K562 (cell line): ENCODE measurements around the gene MFAP5.

Experiments used
- CBFA2T2 ChIP-seq: fragments of 450-650 bp; conservative IDR thresholded peaks from 2 replicates; pipeline ENCODE4 v1.6.1; 2017; ENCODE audit warnings: mild to moderate bottlenecking
- CBX3 ChIP-seq, 2 experiments: IDR thresholded peaks; 1 replicate in 1 of 2; 2 replicates in 1 of 2; pipeline ENCODE4 v1.6.1; 2012; ENCODE audit warnings: inconsistent platforms in 2 of 2, low read length in 2 of 2, borderline replicate concordance in 1 of 2, control low read depth in 1 of 2
- CHD4 ChIP-seq: fragments of 200-600 bp; sonication (generic); IDR thresholded peaks from 3 replicates; pipeline ENCODE4 v1.6.1; 2012; ENCODE audit warnings: low read depth, mild to moderate bottlenecking, mixed read lengths, low read length, inconsistent platforms; ENCODE audit not compliant: insufficient read depth, insufficient replicate concordance, poor library complexity, severe bottlenecking
- CTCF ChIP-seq, 3 experiments: IDR thresholded peaks in 2 of 3; conservative IDR thresholded peaks in 1 of 3; 2 replicates each; pipeline ENCODE4 v1.5.1; 2011 to 2012; ENCODE audit warnings: low read length in 3 of 3, mild to moderate bottlenecking in 3 of 3, control low read depth in 2 of 3, improper control_type of control experiment in 1 of 3, inconsistent platforms in 1 of 3, low read depth in 1 of 3, mixed read lengths in 1 of 3, moderate library complexity in 1 of 3; ENCODE audit not compliant: insufficient read depth in 2 of 3
- EZH2 ChIP-seq: IDR thresholded peaks from 2 replicates; pipeline ENCODE4 v1.6.1; 2012; ENCODE audit warnings: low read depth, mild to moderate bottlenecking, inconsistent platforms, low read length, borderline replicate concordance
- JUN ChIP-seq, 2 experiments: sonication (generic) in 1 of 2; formaldehyde crosslinking in 1 of 2; IDR thresholded peaks; 2 replicates each; pipeline versions ENCODE4 v1.6.1 to v1.8.0; 2012 to 2022; ENCODE audit warnings: borderline replicate concordance in 2 of 2, mild to moderate bottlenecking in 2 of 2, improper control_type of control experiment in 1 of 2, low read depth in 1 of 2, low read length in 1 of 2, missing genetic modification reagents in 1 of 2
- POLR2A ChIP-seq: fragments of 450-650 bp; conservative IDR thresholded peaks from 2 replicates; pipeline ENCODE4 v1.6.1; 2016
- POLR2AphosphoS5 ChIP-seq: IDR thresholded peaks from 2 replicates; pipeline ENCODE4 v1.6.1; 2011; ENCODE audit warnings: mild to moderate bottlenecking, low read depth, low read length, moderate library complexity; ENCODE audit not compliant: control insufficient read depth, insufficient read depth
- RCOR1 ChIP-seq, 2 experiments: IDR thresholded peaks; 2 replicates each; pipeline ENCODE4 v1.6.1; 2012; ENCODE audit warnings: low read depth in 2 of 2, low read length in 2 of 2, borderline replicate concordance in 1 of 2, improper control_type of control experiment in 1 of 2
- RREB1 ChIP-seq: fragments of 250-450 bp; sonication (Bioruptor Pico); IDR thresholded peaks from 2 replicates; pipeline ENCODE4 v1.4.0; 2020
- VEZF1 ChIP-seq: fragments of 200-800 bp; sonication (Bioruptor generic); IDR thresholded peaks from 2 replicates; pipeline ENCODE4 v1.6.1; 2017; ENCODE audit warnings: missing genetic modification characterization, missing compliant biosample characterization
- ZFX ChIP-seq: sonication (generic); formaldehyde crosslinking; IDR thresholded peaks from 2 replicates; pipeline ENCODE4 v1.8.0; 2022; ENCODE audit warnings: mild to moderate bottlenecking, missing genetic modification reagents, moderate library complexity
- ZNF263 ChIP-seq: sonication (generic); formaldehyde crosslinking; IDR thresholded peaks from 2 replicates; pipeline ENCODE4 v1.8.0; 2022; ENCODE audit warnings: mild to moderate bottlenecking, missing genetic modification reagents, borderline replicate concordance

- TF ChIP-seq CHD4 = no peak
- no peak for TF ChIP-seq ZNF263
- no peak for TF ChIP-seq VEZF1 (CRISPR knock-in tag)
- no peak for TF ChIP-seq POLR2A
- TF ChIP-seq EZH2 = no peak
- no peak for TF ChIP-seq CTCF (IDR thresholded peaks at IDR 0.05 in 2 of 3, conservative IDR thresholded peaks at IDR 0.05 in 1 of 3; ENCODE audit: insufficient read depth in 2 of 3, low read depth in 1 of 3, low read length in 3 of 3)
- TF ChIP-seq JUN (IDR thresholded peaks at IDR 0.05; ENCODE audit: borderline replicate concordance, low read depth, low read length) = no peak
- TF ChIP-seq JUN (CRISPR knock-in tag; IDR thresholded peaks at IDR 0.05; ENCODE audit: borderline replicate concordance) = no peak
- no peak for TF ChIP-seq POLR2AphosphoS5
- no peak for TF ChIP-seq RCOR1 (IDR thresholded peaks at IDR 0.05; ENCODE audit: borderline replicate concordance in 1 of 2, low read depth in 2 of 2, low read length in 2 of 2)
- TF ChIP-seq RREB1 (CRISPR knock-in tag) = no peak
- TF ChIP-seq CBFA2T2 = no peak
- no peak for TF ChIP-seq ZFX (CRISPR knock-in tag)
- no peak for TF ChIP-seq CBX3 (IDR thresholded peaks at IDR 0.05; ENCODE audit: borderline replicate concordance in 1 of 2, low read length in 2 of 2)
These were observed at the start of gene MFAP5 for GRCh38 chr12:8662593-8662992.
